Colon (tissue), 2 donors: ENCODE data around the gene MICAL2.

Source experiments
- FAIRE-seq: peaks from 2 replicates; lab custom pipeline; 2012; peaks lifted over from hg19 to GRCh38; lab: Jason Lieb, UNC
- donor health status: control.
- donor health status: control.

The MICAL2 gene

GRCh38 chr11:12288212-12288930, 178.0 kb downstream of the MICAL2 start:
- FAIRE-seq: no peak

GRCh38 chr11:12288931-12289666, 178.7 kb downstream of the MICAL2 start:
- FAIRE-seq: no peak

GRCh38 chr11:12289667-12290476, 179.5 kb downstream of the MICAL2 start:
- FAIRE-seq: no peak

GRCh38 chr11:12290477-12290922, 180.1 kb downstream of the MICAL2 start:
- no peak for FAIRE-seq

GRCh38 chr11:12291313-12291712, 180.9 kb downstream of the MICAL2 start:
- no peak for FAIRE-seq

GRCh38 chr11:12291766-12292165, 181.4 kb downstream of the MICAL2 start:
- FAIRE-seq: no peak

- FAIRE-seq: no peak
Observed at GRCh38 chr11:12292766-12293165, 182.4 kb downstream of the MICAL2 start.

- FAIRE-seq: no peak
Observed at GRCh38 chr11:12293486-12293885, 183.1 kb downstream of the MICAL2 start.

GRCh38 chr11:12294613-12295012, 184.2 kb downstream of the MICAL2 start:
- FAIRE-seq: no peak

GRCh38 chr11:12295943-12296342, 185.6 kb downstream of the MICAL2 start:
- FAIRE-seq: no peak

GRCh38 chr11:12298610-12299009, 188.2 kb downstream of the MICAL2 start:
- FAIRE-seq: peak; percentile 41

- FAIRE-seq: no peak
Observed at GRCh38 chr11:12301379-12301778, 191.0 kb downstream of the MICAL2 start.

- no peak for FAIRE-seq
Observed at GRCh38 chr11:12303421-12304149, 193.2 kb downstream of the MICAL2 start.

- no peak for FAIRE-seq
Observed at GRCh38 chr11:12306830-12307229, 196.4 kb downstream of the MICAL2 start.

GRCh38 chr11:12312132-12312531, 201.7 kb downstream of the MICAL2 start:
- no peak for FAIRE-seq
